GM23338 (cell line): ENCODE results near the gene ZNF326. TPM values are rescaled to one million over a fixed set of nuclear protein-coding genes. Genes with fewer than 3 reads are reported as not detected.
A peak's percentile ranks its signal among the peaks of the same experiment; 100 is the strongest.

Source experiments
- ATAC-seq: fragments of 200-7000 bp; cut with Tn5 transposase; 3 replicates; pipeline ENCODE4 v1.9.1; 2020
- DNase-seq: peaks from one replicate; pipeline ENCODE4 v3.0.0-alpha.2; 2015; ENCODE audit warnings: low spot score
- H2AFZ ChIP-seq: fragments of 200-600 bp; sonication (generic); 2 replicates; pipeline ENCODE4 v1.8.0; 2016; ENCODE audit warnings: antibody characterized with exemption, mild to moderate bottlenecking, moderate library complexity
- H3F3A ChIP-seq: fragments of 200-600 bp; sonication (generic); replicated peaks from 2 replicates; pipeline ENCODE4 v1.8.0; 2017; ENCODE audit warnings: antibody characterized with exemption, mixed run types, low read depth
- H3K27ac ChIP-seq: fragments of 200-600 bp; sonication (generic); 2 replicates; pipeline ENCODE4 v1.6.1; 2016; ENCODE audit warnings: low read depth
- H3K27me3 ChIP-seq: fragments of 200-600 bp; sonication (generic); 2 replicates; pipeline ENCODE4 v1.8.0; 2016; ENCODE audit warnings: mild to moderate bottlenecking, mixed run types, moderate library complexity; ENCODE audit not compliant: insufficient read depth
- H3K36me3 ChIP-seq: fragments of 200-600 bp; sonication (generic); 2 replicates; pipeline ENCODE4 v1.8.0; 2016; ENCODE audit warnings: mild to moderate bottlenecking; ENCODE audit not compliant: insufficient read depth
- H3K4me1 ChIP-seq: fragments of 200-600 bp; sonication (generic); 2 replicates; pipeline ENCODE4 v1.8.0; 2016; ENCODE audit warnings: mild to moderate bottlenecking, moderate library complexity; ENCODE audit not compliant: insufficient read depth
- H3K4me2 ChIP-seq: fragments of 200-600 bp; sonication (generic); 2 replicates; pipeline ENCODE4 v1.7.1; 2017; ENCODE audit warnings: mixed run types
- H3K4me3 ChIP-seq: fragments of 200-600 bp; sonication (generic); 2 replicates; pipeline ENCODE4 v1.6.1; 2016; ENCODE audit warnings: mixed run types
- H3K79me2 ChIP-seq: fragments of 200-600 bp; sonication (generic); replicated peaks from 2 replicates; pipeline ENCODE4 v1.8.0; 2017; ENCODE audit warnings: mild to moderate bottlenecking; ENCODE audit not compliant: insufficient read depth
- H3K9me2 ChIP-seq: fragments of 200-600 bp; sonication (generic); 2 replicates; pipeline ENCODE4 v1.8.0; 2017; ENCODE audit not compliant: insufficient read depth
- H4K20me1 ChIP-seq: fragments of 200-600 bp; sonication (generic); replicated peaks from 2 replicates; pipeline ENCODE4 v1.8.0; 2017; ENCODE audit warnings: mild to moderate bottlenecking; ENCODE audit not compliant: insufficient read depth
- H3K27ac Mint-ChIP-seq: 2 replicates; pipeline ENCODE4 v1.8.0; 2020; ENCODE audit warnings: inconsistent platforms, mild to moderate bottlenecking, moderate library complexity, mixed read lengths
- H3K27me3 Mint-ChIP-seq: 3 replicates; pipeline ENCODE4 v1.8.0; 2022; ENCODE audit warnings: low read depth, mild to moderate bottlenecking, moderate library complexity, mixed read lengths, inconsistent platforms; ENCODE audit not compliant: insufficient read depth, poor library complexity
- H3K36me3 Mint-ChIP-seq: 3 replicates; pipeline ENCODE4 v1.8.0; 2021; ENCODE audit warnings: low read depth, mild to moderate bottlenecking, inconsistent platforms, moderate library complexity, mixed read lengths
- H3K4me1 Mint-ChIP-seq: 3 replicates; pipeline ENCODE4 v1.8.0; 2020; ENCODE audit warnings: mild to moderate bottlenecking, inconsistent platforms, mixed read lengths
- H3K4me3 Mint-ChIP-seq: 3 replicates; pipeline ENCODE4 v1.8.0; 2021; ENCODE audit warnings: moderate library complexity, mild to moderate bottlenecking, inconsistent platforms, mixed read lengths
- H3K9me3 Mint-ChIP-seq: 3 replicates; pipeline ENCODE4 v1.8.0; 2020; ENCODE audit warnings: moderate library complexity, mild to moderate bottlenecking, inconsistent platforms, mixed read lengths
- CREB1 ChIP-seq: fragments of 250-450 bp; sonication (Bioruptor Pico); IDR thresholded peaks from 2 replicates; pipeline ENCODE4 v1.5.0; 2020; ENCODE audit warnings: low read depth, mild to moderate bottlenecking, moderate library complexity
- EZH2 ChIP-seq: fragments of 200-600 bp; sonication (generic); IDR thresholded peaks from one replicate; pipeline ENCODE4 v1.8.0; 2017; ENCODE audit warnings: antibody characterized with exemption, mild to moderate bottlenecking, low read depth; ENCODE audit not compliant: unreplicated experiment
- EZH2phosphoT487 ChIP-seq: fragments of 200-600 bp; sonication (generic); IDR thresholded peaks from one replicate; pipeline ENCODE4 v1.8.1; 2018; ENCODE audit warnings: antibody characterized with exemption; ENCODE audit not compliant: unreplicated experiment
- JUNB ChIP-seq: IDR thresholded peaks from one replicate; pipeline ENCODE4 v1.6.1; 2016; ENCODE audit warnings: antibody characterized with exemption; ENCODE audit not compliant: unreplicated experiment
- NANOG ChIP-seq: IDR thresholded peaks from 2 replicates; pipeline ENCODE4 v1.6.1; 2016; ENCODE audit warnings: antibody characterized with exemption, borderline replicate concordance
- POLR2AphosphoS5 ChIP-seq: IDR thresholded peaks from 2 replicates; pipeline ENCODE4 v1.6.1; 2016; ENCODE audit warnings: antibody characterized with exemption, low read depth
- STAT1 ChIP-seq: IDR thresholded peaks from one replicate; pipeline ENCODE4 v1.6.1; 2016; ENCODE audit warnings: antibody characterized with exemption; ENCODE audit not compliant: unreplicated experiment
- ZNF114 ChIP-seq: fragments of 250-450 bp; sonication (Bioruptor Pico); IDR thresholded peaks from 2 replicates; pipeline ENCODE4 v1.5.0; 2020; ENCODE audit warnings: mild to moderate bottlenecking, moderate library complexity
- polyA plus RNA-seq: library from polyadenylated mRNA; unstranded; fragments of >200 nt; fragmentation: Nextera tagmentation; extraction: Ambion mirVana; gene quantifications from 2 replicates; pipeline ENCODE4 v1.2.1, GENCODE V29; 2016
- total RNA-seq: library from RNA; depleted of rRNA; stranded (reverse); fragments of >200 nt; shearing (Covaris generic); gene quantifications from 2 replicates; pipeline ENCODE4 v1.2.3, GENCODE V29; 2014
- TF ChIP-seq, protein P1 (sequence below), 2 experiments: fragments of 200-600 bp in 1 of 2; sonication (generic) in 1 of 2; conservative IDR thresholded peaks; 2 replicates each; pipeline versions ENCODE4 v1.5.1 to v1.6.1; 2016 to 2017; ENCODE audit warnings: antibody characterized with exemption in 2 of 2, low read depth in 2 of 2, mild to moderate bottlenecking in 2 of 2, moderate library complexity in 1 of 2
- TF ChIP-seq, protein P2 (sequence below): IDR thresholded peaks from 2 replicates; pipeline ENCODE4 v1.6.1; 2016; ENCODE audit warnings: antibody characterized with exemption
- TF ChIP-seq, protein P3 (sequence below): fragments of 250-450 bp; sonication (Bioruptor Pico); IDR thresholded peaks from 2 replicates; pipeline ENCODE4 v1.5.0; 2020; ENCODE audit warnings: mild to moderate bottlenecking, moderate library complexity

Gene ZNF326
- total and polyA plus RNA-seq, 2 experiments from 2014 or later = 28.6 to 35.1 TPM

DNA sequence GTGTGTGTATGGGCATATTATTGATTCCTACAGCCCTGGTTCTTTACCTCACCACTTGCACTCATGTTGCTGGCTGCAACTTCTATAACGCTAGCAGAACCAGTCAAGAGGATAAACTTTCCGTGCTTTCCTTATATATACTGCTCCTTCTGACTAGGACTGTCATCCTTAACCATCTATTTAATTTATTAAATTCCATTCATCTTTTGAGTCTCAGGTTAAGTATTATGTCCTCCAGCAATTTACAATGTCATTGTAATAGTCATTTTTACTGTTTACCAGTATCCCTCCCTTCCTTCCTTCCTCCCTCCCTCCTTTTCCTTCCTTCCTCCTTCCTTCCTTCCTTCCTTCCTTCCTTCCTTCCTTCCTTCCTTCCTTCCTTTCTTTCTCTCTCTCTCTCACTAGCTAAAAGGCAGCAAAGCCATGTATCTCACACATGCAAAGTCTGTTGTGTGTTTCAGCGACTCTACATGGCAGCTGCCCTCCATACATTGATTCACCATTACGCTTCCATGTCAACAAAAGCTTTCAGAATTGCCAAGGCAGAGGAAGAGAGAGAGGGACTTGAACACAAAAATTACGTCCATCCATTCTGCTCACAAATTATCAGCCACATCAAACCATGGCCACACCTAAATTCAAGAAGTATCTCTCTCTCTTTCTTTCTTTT lies 73.8 kb downstream of the ZNF326 start (continued):
- TF ChIP-seq JUNB = no peak
- TF ChIP-seq EZH2phosphoT487 = no peak
- TF ChIP-seq, protein P1, sequence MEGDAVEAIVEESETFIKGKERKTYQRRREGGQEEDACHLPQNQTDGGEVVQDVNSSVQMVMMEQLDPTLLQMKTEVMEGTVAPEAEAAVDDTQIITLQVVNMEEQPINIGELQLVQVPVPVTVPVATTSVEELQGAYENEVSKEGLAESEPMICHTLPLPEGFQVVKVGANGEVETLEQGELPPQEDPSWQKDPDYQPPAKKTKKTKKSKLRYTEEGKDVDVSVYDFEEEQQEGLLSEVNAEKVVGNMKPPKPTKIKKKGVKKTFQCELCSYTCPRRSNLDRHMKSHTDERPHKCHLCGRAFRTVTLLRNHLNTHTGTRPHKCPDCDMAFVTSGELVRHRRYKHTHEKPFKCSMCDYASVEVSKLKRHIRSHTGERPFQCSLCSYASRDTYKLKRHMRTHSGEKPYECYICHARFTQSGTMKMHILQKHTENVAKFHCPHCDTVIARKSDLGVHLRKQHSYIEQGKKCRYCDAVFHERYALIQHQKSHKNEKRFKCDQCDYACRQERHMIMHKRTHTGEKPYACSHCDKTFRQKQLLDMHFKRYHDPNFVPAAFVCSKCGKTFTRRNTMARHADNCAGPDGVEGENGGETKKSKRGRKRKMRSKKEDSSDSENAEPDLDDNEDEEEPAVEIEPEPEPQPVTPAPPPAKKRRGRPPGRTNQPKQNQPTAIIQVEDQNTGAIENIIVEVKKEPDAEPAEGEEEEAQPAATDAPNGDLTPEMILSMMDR (conservative IDR thresholded peaks at IDR 0.05; ENCODE audit: low read depth in 2 of 2) = no peak
- TF ChIP-seq NANOG = no peak
- TF ChIP-seq STAT1 = no peak
- TF ChIP-seq CREB1 (CRISPR knock-in tag) = no peak
- no peak for TF ChIP-seq POLR2AphosphoS5
- no peak for TF ChIP-seq EZH2
- TF ChIP-seq, protein P2, sequence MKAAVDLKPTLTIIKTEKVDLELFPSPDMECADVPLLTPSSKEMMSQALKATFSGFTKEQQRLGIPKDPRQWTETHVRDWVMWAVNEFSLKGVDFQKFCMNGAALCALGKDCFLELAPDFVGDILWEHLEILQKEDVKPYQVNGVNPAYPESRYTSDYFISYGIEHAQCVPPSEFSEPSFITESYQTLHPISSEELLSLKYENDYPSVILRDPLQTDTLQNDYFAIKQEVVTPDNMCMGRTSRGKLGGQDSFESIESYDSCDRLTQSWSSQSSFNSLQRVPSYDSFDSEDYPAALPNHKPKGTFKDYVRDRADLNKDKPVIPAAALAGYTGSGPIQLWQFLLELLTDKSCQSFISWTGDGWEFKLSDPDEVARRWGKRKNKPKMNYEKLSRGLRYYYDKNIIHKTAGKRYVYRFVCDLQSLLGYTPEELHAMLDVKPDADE = no peak

DNA sequence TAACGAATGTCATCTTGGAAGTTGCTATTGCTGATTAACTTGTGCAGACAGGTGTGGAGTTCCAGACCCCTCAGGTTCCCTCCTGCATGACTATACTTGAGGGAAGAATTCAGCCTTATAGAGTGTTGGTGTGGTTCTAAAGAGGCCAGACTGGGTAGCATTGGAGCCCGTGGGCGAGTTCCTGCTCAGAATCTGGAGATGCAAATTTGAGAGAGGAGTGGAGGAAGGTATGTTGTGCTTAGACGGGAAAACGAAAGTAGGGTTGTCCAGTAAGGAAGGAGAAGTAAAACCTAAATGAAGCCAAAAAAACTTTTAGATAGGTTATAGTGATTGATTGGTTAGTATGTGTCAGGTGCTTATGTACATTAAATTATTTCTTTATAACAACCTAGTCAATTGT lies 79.2 kb downstream of the ZNF326 start:
- no peaks in the 10 kb centered on the region for H3K36me3 ChIP-seq
- H3K27ac ChIP-seq = no peak overlapping the region
- peak overlapping the region; percentile 69; the same call in 1 of the 2 replicates for H2AFZ ChIP-seq
- no peak for DNase-seq
- Mint-ChIP-seq H3K4me1 (peaks cover 5% of the 10 kb centered on the region; the same call in 2 of the 3 replicates), H3K27me3 (no peaks in the 10 kb centered on the region), H3K9me3 (no peaks in the 10 kb centered on the region), H3K36me3 (no peaks in the 10 kb centered on the region), H3K4me3 (no peak overlapping the region), H3K27ac (no peak overlapping the region; the same call in 1 of the 2 replicates)
- H3K27me3 ChIP-seq = no peaks in the 10 kb centered on the region
- no peaks in the 10 kb centered on the region for H4K20me1 ChIP-seq
- no peaks in the 10 kb centered on the region for H3K9me2 ChIP-seq
- H3F3A ChIP-seq = no peaks in the 10 kb centered on the region
- no peak; the same call in 2 of the 3 replicates for ATAC-seq
- H3K4me1 ChIP-seq = peaks cover 3% of the 10 kb centered on the region; the same call in 1 of the 2 replicates
- H3K4me3 ChIP-seq = no peak overlapping the region
- no peak overlapping the region for H3K4me2 ChIP-seq
- H3K79me2 ChIP-seq = no peaks in the 10 kb centered on the region
- TF ChIP-seq CREB1 (CRISPR knock-in tag) = no peak
- TF ChIP-seq, protein P2 = no peak
- TF ChIP-seq NANOG = no peak
- TF ChIP-seq, protein P3, sequence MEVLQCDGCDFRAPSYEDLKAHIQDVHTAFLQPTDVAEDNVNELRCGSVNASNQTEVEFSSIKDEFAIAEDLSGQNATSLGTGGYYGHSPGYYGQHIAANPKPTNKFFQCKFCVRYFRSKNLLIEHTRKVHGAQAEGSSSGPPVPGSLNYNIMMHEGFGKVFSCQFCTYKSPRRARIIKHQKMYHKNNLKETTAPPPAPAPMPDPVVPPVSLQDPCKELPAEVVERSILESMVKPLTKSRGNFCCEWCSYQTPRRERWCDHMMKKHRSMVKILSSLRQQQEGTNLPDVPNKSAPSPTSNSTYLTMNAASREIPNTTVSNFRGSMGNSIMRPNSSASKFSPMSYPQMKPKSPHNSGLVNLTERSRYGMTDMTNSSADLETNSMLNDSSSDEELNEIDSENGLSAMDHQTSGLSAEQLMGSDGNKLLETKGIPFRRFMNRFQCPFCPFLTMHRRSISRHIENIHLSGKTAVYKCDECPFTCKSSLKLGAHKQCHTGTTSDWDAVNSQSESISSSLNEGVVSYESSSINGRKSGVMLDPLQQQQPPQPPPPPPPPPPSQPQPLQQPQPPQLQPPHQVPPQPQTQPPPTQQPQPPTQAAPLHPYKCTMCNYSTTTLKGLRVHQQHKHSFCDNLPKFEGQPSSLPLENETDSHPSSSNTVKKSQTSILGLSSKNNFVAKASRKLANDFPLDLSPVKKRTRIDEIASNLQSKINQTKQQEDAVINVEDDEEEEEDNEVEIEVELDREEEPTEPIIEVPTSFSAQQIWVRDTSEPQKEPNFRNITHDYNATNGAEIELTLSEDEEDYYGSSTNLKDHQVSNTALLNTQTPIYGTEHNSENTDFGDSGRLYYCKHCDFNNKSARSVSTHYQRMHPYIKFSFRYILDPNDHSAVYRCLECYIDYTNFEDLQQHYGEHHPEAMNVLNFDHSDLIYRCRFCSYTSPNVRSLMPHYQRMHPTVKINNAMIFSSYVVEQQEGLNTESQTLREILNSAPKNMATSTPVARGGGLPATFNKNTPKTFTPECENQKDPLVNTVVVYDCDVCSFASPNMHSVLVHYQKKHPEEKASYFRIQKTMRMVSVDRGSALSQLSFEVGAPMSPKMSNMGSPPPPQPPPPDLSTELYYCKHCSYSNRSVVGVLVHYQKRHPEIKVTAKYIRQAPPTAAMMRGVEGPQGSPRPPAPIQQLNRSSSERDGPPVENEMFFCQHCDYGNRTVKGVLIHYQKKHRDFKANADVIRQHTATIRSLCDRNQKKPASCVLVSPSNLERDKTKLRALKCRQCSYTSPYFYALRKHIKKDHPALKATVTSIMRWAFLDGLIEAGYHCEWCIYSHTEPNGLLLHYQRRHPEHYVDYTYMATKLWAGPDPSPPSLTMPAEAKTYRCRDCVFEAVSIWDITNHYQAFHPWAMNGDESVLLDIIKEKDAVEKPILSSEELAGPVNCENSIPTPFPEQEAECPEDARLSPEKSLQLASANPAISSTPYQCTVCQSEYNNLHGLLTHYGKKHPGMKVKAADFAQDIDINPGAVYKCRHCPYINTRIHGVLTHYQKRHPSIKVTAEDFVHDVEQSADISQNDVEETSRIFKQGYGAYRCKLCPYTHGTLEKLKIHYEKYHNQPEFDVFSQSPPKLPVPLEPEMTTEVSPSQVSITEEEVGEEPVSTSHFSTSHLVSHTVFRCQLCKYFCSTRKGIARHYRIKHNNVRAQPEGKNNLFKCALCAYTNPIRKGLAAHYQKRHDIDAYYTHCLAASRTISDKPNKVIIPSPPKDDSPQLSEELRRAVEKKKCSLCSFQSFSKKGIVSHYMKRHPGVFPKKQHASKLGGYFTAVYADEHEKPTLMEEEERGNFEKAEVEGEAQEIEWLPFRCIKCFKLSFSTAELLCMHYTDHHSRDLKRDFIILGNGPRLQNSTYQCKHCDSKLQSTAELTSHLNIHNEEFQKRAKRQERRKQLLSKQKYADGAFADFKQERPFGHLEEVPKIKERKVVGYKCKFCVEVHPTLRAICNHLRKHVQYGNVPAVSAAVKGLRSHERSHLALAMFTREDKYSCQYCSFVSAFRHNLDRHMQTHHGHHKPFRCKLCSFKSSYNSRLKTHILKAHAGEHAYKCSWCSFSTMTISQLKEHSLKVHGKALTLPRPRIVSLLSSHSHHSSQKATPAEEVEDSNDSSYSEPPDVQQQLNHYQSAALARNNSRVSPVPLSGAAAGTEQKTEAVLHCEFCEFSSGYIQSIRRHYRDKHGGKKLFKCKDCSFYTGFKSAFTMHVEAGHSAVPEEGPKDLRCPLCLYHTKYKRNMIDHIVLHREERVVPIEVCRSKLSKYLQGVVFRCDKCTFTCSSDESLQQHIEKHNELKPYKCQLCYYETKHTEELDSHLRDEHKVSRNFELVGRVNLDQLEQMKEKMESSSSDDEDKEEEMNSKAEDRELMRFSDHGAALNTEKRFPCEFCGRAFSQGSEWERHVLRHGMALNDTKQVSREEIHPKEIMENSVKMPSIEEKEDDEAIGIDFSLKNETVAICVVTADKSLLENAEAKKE = no peak
- no peak for TF ChIP-seq ZNF114
